A673 (cell line): ENCODE data around the gene NELL1.

Experiments used
- CTCF ChIP-seq: fragments of 300-800, 200-600 bp; sonication (generic); conservative IDR thresholded peaks from 2 replicates; pipeline ENCODE4 v1.5.1; 2017; ENCODE audit warnings: low read depth, mild to moderate bottlenecking, antibody characterized with exemption, low read length, moderate library complexity, mixed read lengths
- EZH2 ChIP-seq: fragments of 200-600 bp; sonication (generic); IDR thresholded peaks from 2 replicates; pipeline ENCODE4 v1.6.1; 2017; ENCODE audit warnings: borderline replicate concordance, low read depth, mild to moderate bottlenecking, mixed read lengths, antibody characterized with exemption, low read length; ENCODE audit not compliant: poor library complexity, severe bottlenecking

GRCh38 chr11:21403069-21403468 lies 733.7 kb downstream of the NELL1 start:
- TF ChIP-seq CTCF: no peak
- TF ChIP-seq EZH2: no peak
